GM12872 (cell line): Measurements from ENCODE around the gene SLCO4A1.

ENCODE experiments used
- TF ChIP-seq, protein P1 (sequence below): IDR thresholded peaks from 3 replicates; pipeline ENCODE4 v1.5.1; 2011; ENCODE audit warnings: low read depth, mild to moderate bottlenecking, low read length, moderate library complexity; ENCODE audit not compliant: insufficient read depth

The SLCO4A1 gene

DNA sequence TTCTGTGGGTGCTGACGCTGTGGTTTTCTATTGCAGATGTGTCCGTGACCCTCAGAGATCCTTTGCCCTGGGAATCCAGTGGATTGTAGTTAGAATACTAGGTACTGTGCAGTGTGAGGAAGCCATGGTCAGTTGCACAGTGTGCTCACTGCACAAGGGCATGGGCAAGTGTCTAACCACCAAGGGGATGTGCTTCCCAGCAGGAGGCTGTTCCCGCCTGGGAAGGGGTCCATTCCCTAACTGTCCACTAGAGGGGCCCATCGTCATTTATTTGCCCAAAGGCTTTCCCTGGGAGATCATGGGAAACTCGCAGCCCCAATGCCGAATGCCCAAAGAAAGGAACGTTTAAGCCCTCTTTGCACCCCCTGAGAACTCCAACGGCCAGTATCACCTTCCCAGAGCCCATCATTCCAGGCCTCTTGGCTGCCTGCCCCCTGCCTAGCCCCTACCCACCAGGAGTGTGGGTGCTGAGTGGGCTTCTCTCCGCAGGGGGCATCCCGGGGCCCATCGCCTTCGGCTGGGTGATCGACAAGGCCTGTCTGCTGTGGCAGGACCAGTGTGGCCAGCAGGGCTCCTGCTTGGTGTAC is 26.2 kb downstream of the SLCO4A1 start:
- TF ChIP-seq, protein P1, sequence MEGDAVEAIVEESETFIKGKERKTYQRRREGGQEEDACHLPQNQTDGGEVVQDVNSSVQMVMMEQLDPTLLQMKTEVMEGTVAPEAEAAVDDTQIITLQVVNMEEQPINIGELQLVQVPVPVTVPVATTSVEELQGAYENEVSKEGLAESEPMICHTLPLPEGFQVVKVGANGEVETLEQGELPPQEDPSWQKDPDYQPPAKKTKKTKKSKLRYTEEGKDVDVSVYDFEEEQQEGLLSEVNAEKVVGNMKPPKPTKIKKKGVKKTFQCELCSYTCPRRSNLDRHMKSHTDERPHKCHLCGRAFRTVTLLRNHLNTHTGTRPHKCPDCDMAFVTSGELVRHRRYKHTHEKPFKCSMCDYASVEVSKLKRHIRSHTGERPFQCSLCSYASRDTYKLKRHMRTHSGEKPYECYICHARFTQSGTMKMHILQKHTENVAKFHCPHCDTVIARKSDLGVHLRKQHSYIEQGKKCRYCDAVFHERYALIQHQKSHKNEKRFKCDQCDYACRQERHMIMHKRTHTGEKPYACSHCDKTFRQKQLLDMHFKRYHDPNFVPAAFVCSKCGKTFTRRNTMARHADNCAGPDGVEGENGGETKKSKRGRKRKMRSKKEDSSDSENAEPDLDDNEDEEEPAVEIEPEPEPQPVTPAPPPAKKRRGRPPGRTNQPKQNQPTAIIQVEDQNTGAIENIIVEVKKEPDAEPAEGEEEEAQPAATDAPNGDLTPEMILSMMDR = peak; percentile 79

DNA sequence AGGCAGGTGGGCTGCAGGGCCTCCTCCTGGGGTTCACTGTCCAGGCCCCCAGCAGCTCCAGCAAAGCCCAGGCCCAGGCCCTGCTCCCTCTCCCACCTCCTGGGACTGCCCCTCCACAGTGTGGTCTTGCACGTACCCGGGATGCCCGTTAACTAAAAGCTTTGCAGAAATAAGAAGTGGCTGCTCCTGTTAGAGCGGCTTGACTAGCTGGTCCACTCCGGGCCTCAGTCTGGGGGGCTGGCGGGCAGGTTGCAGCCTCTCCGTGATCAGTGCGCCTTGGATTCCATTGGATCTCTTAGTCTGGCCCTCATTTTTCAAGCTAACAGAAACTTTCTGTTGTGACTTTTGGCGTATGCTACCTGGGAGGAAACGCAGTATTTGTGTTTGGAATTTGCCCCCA is 26.9 kb downstream of the SLCO4A1 start:
- TF ChIP-seq, protein P1 = no peak

DNA sequence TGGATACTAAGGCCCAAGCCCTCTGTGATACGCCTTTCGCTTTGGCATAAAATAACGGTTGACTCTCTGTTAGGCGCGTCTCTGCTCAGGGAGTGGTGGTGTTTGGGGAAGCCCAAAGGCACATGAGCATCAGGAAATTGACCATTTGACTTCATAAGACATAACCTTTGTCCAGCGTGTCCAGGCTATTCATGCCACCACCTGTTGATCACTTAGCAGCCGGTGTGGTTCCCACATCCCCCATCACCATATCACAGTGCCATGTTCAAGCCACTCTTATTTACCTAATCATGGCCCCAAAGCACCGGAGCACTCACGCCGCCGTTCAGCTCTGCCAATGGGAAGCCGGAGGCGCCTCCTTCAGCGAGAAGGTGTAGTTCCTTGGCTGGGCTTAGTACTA is 27.9 kb downstream of the SLCO4A1 start:
- TF ChIP-seq, protein P1 = no peak

DNA sequence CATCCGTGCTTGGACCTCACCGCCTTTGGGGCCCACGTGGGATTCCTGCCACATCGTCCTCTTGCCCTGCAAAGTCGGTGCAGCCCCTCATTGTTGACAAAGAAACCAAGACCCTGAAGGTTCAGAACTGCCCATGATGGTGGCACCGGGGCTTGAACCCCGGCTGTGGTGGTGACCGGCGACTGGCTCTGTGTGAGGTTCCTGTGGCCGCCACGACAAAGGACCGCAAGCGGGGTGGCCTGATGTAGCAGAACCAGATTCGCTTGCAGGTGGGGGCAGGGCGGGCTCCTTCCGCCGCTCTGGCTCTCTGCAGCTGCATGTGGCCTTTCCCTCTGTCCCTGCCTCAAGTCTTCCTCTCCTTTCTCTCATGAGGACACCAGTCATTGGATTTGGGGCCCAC is 28.7 kb downstream of the SLCO4A1 start:
- TF ChIP-seq, protein P1 = no peak

DNA sequence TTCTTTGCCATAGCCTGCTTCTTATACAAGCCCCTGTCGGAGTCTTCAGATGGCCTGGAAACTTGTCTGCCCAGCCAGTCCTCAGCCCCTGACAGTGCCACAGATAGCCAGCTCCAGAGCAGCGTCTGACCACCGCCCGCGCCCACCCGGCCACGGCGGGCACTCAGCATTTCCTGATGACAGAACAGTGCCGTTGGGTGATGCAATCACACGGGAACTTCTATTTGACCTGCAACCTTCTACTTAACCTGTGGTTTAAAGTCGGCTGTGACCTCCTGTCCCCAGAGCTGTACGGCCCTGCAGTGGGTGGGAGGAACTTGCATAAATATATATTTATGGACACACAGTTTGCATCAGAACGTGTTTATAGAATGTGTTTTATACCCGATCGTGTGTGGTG is 29.5 kb downstream of the SLCO4A1 start:
- TF ChIP-seq, protein P1 = no peak

DNA sequence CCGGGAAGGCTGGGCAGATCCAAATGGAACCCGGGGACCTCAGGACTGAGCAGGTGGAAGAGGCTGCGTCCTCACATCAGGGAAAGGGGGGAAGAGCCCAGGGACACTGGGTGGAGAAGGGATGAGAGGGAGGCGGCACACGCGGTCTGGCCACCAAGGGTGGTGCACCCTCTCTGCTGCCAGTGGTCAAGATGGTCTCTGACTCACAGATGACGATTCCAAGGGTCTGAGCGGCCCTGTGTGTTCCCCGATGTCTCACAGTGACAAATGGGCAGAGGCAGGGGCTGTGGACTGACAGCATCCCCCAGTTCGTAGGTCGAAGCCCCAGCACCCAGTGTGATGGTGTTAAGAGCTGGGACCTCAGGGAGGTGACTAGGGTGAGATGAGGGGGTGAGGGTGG is 32.1 kb downstream of the SLCO4A1 start:
- TF ChIP-seq, protein P1 = no peak

DNA sequence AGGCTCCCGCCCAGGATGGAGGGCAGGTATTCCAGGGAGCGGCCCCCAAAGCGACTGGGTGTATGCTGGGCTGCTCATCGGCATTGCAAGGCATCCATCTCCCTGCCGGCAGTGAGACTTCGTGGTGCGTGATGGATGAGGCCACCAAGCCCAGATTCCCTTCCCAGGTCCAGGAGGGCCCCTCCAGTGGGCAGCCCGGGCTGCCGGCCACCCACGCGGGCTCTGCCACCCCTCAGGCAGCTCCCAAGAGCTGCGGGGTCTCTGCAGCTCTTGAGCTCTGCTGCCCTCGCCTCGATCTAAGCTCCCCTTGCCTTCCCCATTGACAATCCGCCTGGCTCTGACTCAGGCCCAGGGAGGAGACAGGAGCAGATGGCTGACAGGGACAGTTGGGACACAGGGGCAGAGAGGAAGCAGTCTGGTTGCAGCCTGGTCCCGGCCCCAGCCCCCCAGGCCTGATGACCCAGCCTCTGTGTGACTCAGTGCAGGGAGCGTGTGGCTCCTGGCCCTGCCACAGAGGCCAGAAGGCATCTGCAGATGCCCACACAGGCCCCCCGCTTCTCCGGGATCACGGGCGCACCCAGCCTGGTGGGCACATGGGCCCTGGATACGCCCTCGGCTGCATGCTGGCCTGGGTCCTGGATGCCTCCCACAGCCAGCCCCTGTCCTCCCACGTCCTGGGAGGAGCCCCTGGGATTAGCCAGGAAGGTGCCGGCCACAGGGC is 33.0 kb downstream of the SLCO4A1 start:
- TF ChIP-seq, protein P1 = no peak
